Keratinocyte (primary cell): ENCODE data around the gene IFRD2. TPM values are rescaled to one million over a fixed set of nuclear protein-coding genes. Genes with fewer than 3 reads are reported as not detected.
A peak's percentile ranks its signal among the peaks of the same experiment; 100 is the strongest.

Source experiments
- DNase-seq: peaks from one replicate; pipeline ENCODE4 v3.0.0-alpha.2; 2011; ENCODE audit warnings: low read depth, missing footprints, low spot score
- FAIRE-seq: peaks from 2 replicates; lab custom pipeline; 2011; peaks lifted over from hg19 to GRCh38; lab: Jason Lieb, UNC
- H2AFZ ChIP-seq: 2 replicates; pipeline ENCODE4 v1.6.0; 2012; ENCODE audit warnings: low read length, control low read depth, inconsistent platforms; ENCODE audit not compliant: control insufficient read depth
- H3K27ac ChIP-seq: 2 replicates; pipeline ENCODE4 v1.5.1; 2011; ENCODE audit warnings: low read length; ENCODE audit not compliant: control insufficient read depth, insufficient read depth
- H3K27me3 ChIP-seq: 3 replicates; pipeline ENCODE4 v1.6.0; 2011; ENCODE audit warnings: low read length; ENCODE audit not compliant: control insufficient read depth, insufficient read depth; ENCODE audit errors: extremely low read depth
- H3K36me3 ChIP-seq, 2 experiments: 2 replicates in 1 of 2; 3 replicates in 1 of 2; pipeline ENCODE4 v1.5.1; 2011; ENCODE audit warnings: low read length in 2 of 2, mild to moderate bottlenecking in 1 of 2; ENCODE audit not compliant: control insufficient read depth in 2 of 2, insufficient read depth in 2 of 2; ENCODE audit errors: extremely low read depth in 1 of 2
- H3K4me1 ChIP-seq: 3 replicates; pipeline ENCODE4 v1.5.1; 2011; ENCODE audit warnings: low read length; ENCODE audit not compliant: control insufficient read depth, insufficient read depth; ENCODE audit errors: extremely low read depth
- H3K4me2 ChIP-seq: 3 replicates; pipeline ENCODE4 v1.6.0; 2011; ENCODE audit warnings: low read depth, low read length; ENCODE audit not compliant: control insufficient read depth, insufficient read depth; ENCODE audit errors: extremely low read depth
- H3K4me3 ChIP-seq, 3 experiments: fragments of 200-600 bp in 1 of 3; sonication (generic) in 1 of 3; 2 replicates in 2 of 3; 3 replicates in 1 of 3; pipeline ENCODE4 v1.5.1; 2011 to 2016; ENCODE audit warnings: low read length in 3 of 3, mild to moderate bottlenecking in 3 of 3, control low read depth in 2 of 3, inconsistent platforms in 1 of 3, low read depth in 1 of 3, mixed read lengths in 1 of 3, mixed run types in 1 of 3, moderate library complexity in 1 of 3; ENCODE audit not compliant: control insufficient read depth in 2 of 3, insufficient read depth in 2 of 3; ENCODE audit errors: extremely low read depth in 1 of 3
- H3K79me2 ChIP-seq: 2 replicates; pipeline ENCODE4 v1.6.0; 2012; ENCODE audit warnings: low read length; ENCODE audit not compliant: control insufficient read depth, insufficient read depth
- H3K9ac ChIP-seq: 3 replicates; pipeline ENCODE4 v1.6.0; 2011; ENCODE audit warnings: low read length; ENCODE audit not compliant: control insufficient read depth, insufficient read depth; ENCODE audit errors: extremely low read depth
- H3K9me1 ChIP-seq: 3 replicates; pipeline ENCODE4 v1.6.0; 2011; ENCODE audit warnings: low read length; ENCODE audit not compliant: control insufficient read depth, insufficient read depth; ENCODE audit errors: extremely low read depth
- H3K9me3 ChIP-seq: 2 replicates; pipeline ENCODE4 v1.5.1; 2012; ENCODE audit warnings: low read depth, low read length; ENCODE audit not compliant: control insufficient read depth
- H4K20me1 ChIP-seq: 3 replicates; pipeline ENCODE4 v1.6.0; 2011; ENCODE audit warnings: low read length; ENCODE audit not compliant: control insufficient read depth, insufficient read depth; ENCODE audit errors: extremely low read depth
- EZH2 ChIP-seq: IDR thresholded peaks from one replicate; pipeline ENCODE4 v1.6.1; 2012; ENCODE audit warnings: inconsistent platforms, mild to moderate bottlenecking, low read length, moderate library complexity
- dilution Hi-C: fragments of 300-500 bp; cut with MboI; formaldehyde crosslinking; loops from one replicate; pipeline ENCODE4 v1.7.0; 2020; ENCODE audit warnings: low sequenced_read_pairs; ENCODE audit not compliant: extremely low pct_ligation_motif_present
- polyA plus RNA-seq, 5 experiments: library from polyadenylated mRNA; depleted of rRNA in 3 of 5; stranded (reverse) in 3 of 5; stranded (forward) in 1 of 5; unstranded in 1 of 5; fragments of >200 nt; gene quantifications; 1 replicate in 1 of 5; 2 replicates in 3 of 5; 3 replicates in 1 of 5; pipeline versions ENCODE4 v1.2.1 to v1.2.3, GENCODE V29; 2011 to 2012; ENCODE audit warnings: missing spikeins in 2 of 5, low read depth in 1 of 5, low replicate concordance in 1 of 5
- TF ChIP-seq, protein P1 (sequence below), 3 experiments: IDR thresholded peaks in 1 of 3; conservative IDR thresholded peaks in 1 of 3; optimal IDR thresholded peaks in 1 of 3; 2 replicates in 2 of 3; 3 replicates in 1 of 3; pipeline versions ENCODE3 to v1.5.1; 2011; ENCODE audit warnings: low read length in 3 of 3, mild to moderate bottlenecking in 3 of 3, moderate library complexity in 2 of 3, control low read depth in 1 of 3, inconsistent platforms in 1 of 3; ENCODE audit not compliant: insufficient read depth in 2 of 3; ENCODE audit errors: extremely low read depth in 1 of 3

IFRD2 gene
- polyA plus RNA-seq, 1 donor (not counting 4 experiments of a cell fraction or from before 2014, with no cell fraction given), result 50.3 TPM

DNA sequence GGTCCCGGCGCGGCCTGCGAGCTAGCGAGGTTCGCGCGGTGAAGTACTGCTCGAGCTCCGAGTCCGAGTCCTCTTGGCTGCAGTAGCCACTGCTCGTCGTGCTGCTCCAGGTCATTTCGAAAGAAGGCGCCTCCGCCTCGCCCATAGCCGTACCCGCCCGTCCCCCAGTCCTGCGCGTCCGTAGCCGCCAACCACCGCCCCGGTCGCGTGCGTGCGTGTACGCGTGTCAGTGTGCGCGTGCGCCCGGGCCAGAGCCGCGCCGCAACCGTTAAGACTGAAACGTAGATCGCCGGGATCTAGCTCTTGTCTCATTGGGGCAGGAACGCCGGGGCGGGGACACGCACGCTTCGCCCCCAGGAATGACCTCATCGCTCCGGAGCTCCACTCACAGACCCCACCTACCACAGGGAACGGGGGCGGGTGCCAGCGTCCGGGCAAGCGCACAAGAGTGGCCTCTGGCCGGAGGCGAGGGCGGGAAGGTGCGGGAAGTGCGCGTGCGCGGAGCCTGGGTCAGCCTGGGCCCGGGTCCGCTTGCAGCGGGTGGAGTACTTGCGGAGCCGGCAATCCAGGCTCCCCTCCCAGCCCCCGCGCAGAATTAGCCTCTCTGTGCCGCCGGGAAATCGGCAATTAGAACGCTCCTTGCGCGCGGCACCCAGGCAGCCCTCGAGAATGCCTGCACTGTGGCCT is 45.1 kb upstream of the IFRD2 start:
- Histone ChIP-seq H4K20me1 (peaks cover 7% of the 10 kb centered on the region), H3K9me3 (no peaks in the 10 kb centered on the region), H3K4me3 (peak overlapping the region; percentile 78 to 87 (median 79)), H3K4me2 (peak overlapping the region; percentile 89), H3K36me3 (peaks cover 6 to 15% of the 10 kb centered on the region in 2 experiments), H3K9ac (peak overlapping the region; percentile 76), H3K27ac (peak overlapping the region; percentile 62), H3K9me1 (no peaks in the 10 kb centered on the region), H3K27me3 (no peaks in the 10 kb centered on the region), H2AFZ (peak overlapping the region; percentile 88), H3K4me1 (peaks cover 51% of the 10 kb centered on the region), H3K79me2 (peaks cover 51% of the 10 kb centered on the region)
- dilution Hi-C loops, result no loop called here
- no peak for TF ChIP-seq EZH2
- TF ChIP-seq, protein P1, sequence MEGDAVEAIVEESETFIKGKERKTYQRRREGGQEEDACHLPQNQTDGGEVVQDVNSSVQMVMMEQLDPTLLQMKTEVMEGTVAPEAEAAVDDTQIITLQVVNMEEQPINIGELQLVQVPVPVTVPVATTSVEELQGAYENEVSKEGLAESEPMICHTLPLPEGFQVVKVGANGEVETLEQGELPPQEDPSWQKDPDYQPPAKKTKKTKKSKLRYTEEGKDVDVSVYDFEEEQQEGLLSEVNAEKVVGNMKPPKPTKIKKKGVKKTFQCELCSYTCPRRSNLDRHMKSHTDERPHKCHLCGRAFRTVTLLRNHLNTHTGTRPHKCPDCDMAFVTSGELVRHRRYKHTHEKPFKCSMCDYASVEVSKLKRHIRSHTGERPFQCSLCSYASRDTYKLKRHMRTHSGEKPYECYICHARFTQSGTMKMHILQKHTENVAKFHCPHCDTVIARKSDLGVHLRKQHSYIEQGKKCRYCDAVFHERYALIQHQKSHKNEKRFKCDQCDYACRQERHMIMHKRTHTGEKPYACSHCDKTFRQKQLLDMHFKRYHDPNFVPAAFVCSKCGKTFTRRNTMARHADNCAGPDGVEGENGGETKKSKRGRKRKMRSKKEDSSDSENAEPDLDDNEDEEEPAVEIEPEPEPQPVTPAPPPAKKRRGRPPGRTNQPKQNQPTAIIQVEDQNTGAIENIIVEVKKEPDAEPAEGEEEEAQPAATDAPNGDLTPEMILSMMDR (optimal IDR thresholded peaks at IDR 0.05 in 1 of 3, IDR thresholded peaks at IDR 0.05 in 1 of 3, conservative IDR thresholded peaks at IDR 0.05 in 1 of 3; ENCODE audit: extremely low read depth in 1 of 3, insufficient read depth in 2 of 3, low read length in 3 of 3), result no peak
- DNase-seq, result peak; percentile 97
- peak; percentile 57 for FAIRE-seq

DNA sequence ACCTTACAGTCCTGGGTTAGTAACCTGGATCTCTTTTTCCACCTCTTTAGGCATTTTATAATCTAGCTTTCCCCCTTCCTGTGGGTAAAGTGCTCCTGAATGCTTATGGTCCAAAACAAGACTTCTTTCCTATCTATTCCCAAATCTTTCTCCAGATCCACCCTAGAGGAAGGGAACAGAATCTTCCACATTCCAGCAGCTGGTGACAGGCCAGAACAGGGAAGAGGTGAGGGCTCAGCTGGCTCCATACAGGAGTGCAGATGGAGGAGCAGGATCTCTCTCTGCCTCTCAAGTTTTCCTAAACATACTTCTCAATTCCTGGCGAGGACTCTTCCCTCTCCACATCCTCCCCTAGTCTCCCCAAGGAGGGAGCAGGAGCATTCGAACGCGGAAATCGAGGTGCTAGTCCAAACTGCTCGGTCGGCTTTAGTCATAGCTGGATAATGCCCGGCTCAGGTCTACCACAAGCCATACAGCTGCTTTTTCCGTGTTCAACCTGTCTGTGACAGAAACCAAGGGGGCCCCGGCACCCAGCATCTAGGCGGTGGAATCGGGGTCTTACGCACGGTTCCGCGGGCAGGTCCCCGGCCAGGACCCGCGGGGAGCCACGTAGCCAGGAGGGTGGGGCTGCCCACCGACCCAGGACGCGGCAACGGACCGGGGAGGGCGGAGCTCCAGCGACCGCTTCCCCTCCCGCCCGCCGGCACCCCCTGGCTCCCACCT is 44.4 kb upstream of the IFRD2 start:
- dilution Hi-C loops, result no loop called here
- peak overlapping the region; percentile 89 for H3K4me2 ChIP-seq
- peaks cover 7% of the 10 kb centered on the region for H4K20me1 ChIP-seq
- peak overlapping the region; percentile 88 for H2AFZ ChIP-seq
- H3K79me2 ChIP-seq, result peaks cover 58% of the 10 kb centered on the region
- FAIRE-seq (peak; percentile 26), DNase-seq (no peak)
- H3K27me3 ChIP-seq, result no peaks in the 10 kb centered on the region
- no peaks in the 10 kb centered on the region for H3K9me1 ChIP-seq
- H3K9ac ChIP-seq, result peak overlapping the region; percentile 76
- TF ChIP-seq EZH2, result no peak
- TF ChIP-seq, protein P1 (optimal IDR thresholded peaks at IDR 0.05 in 1 of 3, IDR thresholded peaks at IDR 0.05 in 1 of 3, conservative IDR thresholded peaks at IDR 0.05 in 1 of 3; ENCODE audit: extremely low read depth in 1 of 3, insufficient read depth in 2 of 3, low read length in 3 of 3), result peak in 1 of 3 experiments; percentile 6
- peak overlapping the region; percentile 78 to 87 (median 79) for H3K4me3 ChIP-seq
- H3K36me3 ChIP-seq, result peaks cover 12 to 16% of the 10 kb centered on the region in 2 experiments
- no peaks in the 10 kb centered on the region for H3K9me3 ChIP-seq
- H3K4me1 ChIP-seq, result peaks cover 51% of the 10 kb centered on the region
- H3K27ac ChIP-seq, result peak overlapping the region; percentile 62
